BLaER1 (cell line): Measurements from ENCODE around the gene MYORG.

Experiments
- H3K27ac ChIP-seq: shearing (Covaris generic); formaldehyde crosslinking; 2 replicates; pipeline ENCODE4 v1.8.1; 2022
- H3K27me3 ChIP-seq: shearing (Covaris generic); formaldehyde crosslinking; 2 replicates; pipeline ENCODE4 v1.8.1; 2022
- H3K36me3 ChIP-seq: shearing (Covaris generic); formaldehyde crosslinking; 2 replicates; pipeline ENCODE4 v1.8.1; 2022
- H3K4me1 ChIP-seq: shearing (Covaris generic); formaldehyde crosslinking; 2 replicates; pipeline ENCODE4 v1.8.1; 2022
- H3K4me2 ChIP-seq: shearing (Covaris generic); formaldehyde crosslinking; 2 replicates; pipeline ENCODE4 v1.8.1; 2022
- H3K4me3 ChIP-seq: shearing (Covaris generic); formaldehyde crosslinking; 2 replicates; pipeline ENCODE4 v1.8.1; 2022
- H3K9ac ChIP-seq: shearing (Covaris generic); formaldehyde crosslinking; 2 replicates; pipeline ENCODE4 v1.8.1; 2022
- H3K9me3 ChIP-seq: shearing (Covaris generic); formaldehyde crosslinking; 2 replicates; pipeline ENCODE4 v1.8.1; 2022
- H4K20me1 ChIP-seq: shearing (Covaris generic); formaldehyde crosslinking; 2 replicates; pipeline ENCODE4 v1.8.1; 2022
- Cebpa-rat ChIP-seq: shearing (Covaris generic); IDR thresholded peaks from 2 replicates; pipeline ENCODE4 v1.8.1; 2022

The MYORG gene

GRCh38 chr9:34378376-34379060, 1.8 kb upstream of the MYORG start:
- Histone ChIP-seq H4K20me1 (no peaks in the 10 kb centered on the region), H3K9ac (no peak overlapping the region), H3K9me3 (no peaks in the 10 kb centered on the region), H3K27ac (no peak overlapping the region), H3K27me3 (no peaks in the 10 kb centered on the region), H3K4me1 (peaks cover 59% of the 10 kb centered on the region), H3K4me2 (peak overlapping the region; percentile 97), H3K36me3 (no peaks in the 10 kb centered on the region), H3K4me3 (no peak overlapping the region)
- no peak for TF ChIP-seq Cebpa-rat

- Histone ChIP-seq H3K27me3 (no peaks in the 10 kb centered on the region), H3K36me3 (peaks cover 6% of the 10 kb centered on the region; the same call in 1 of the 2 replicates), H3K9ac (peak overlapping the region; percentile 66; the same call in 1 of the 2 replicates), H4K20me1 (no peaks in the 10 kb centered on the region), H3K27ac (no peak overlapping the region; the same call in 1 of the 2 replicates), H3K4me3 (peak overlapping the region; percentile 78), H3K9me3 (peaks cover 3% of the 10 kb centered on the region), H3K4me1 (peaks cover 59% of the 10 kb centered on the region), H3K4me2 (peak overlapping the region; percentile 96)
- no peak for TF ChIP-seq Cebpa-rat
Observed at GRCh38 chr9:34377404-34377746, 677 bp upstream of the MYORG start.

GRCh38 chr9:34375901-34376595, 650 bp downstream of the MYORG start:
- no peak for TF ChIP-seq Cebpa-rat
- H3K4me2 ChIP-seq, result peak overlapping the region; percentile 96
- H3K4me3 ChIP-seq, result peak overlapping the region; percentile 78
- peaks cover 19% of the 10 kb centered on the region for H3K36me3 ChIP-seq
- H3K9me3 ChIP-seq, result peaks cover 17% of the 10 kb centered on the region
- H3K4me1 ChIP-seq, result peaks cover 54% of the 10 kb centered on the region
- no peaks in the 10 kb centered on the region for H3K27me3 ChIP-seq
- 0 out of 2 replicates have a peak overlapping the region, but pooled peaks have one; percentile 26 for H3K27ac ChIP-seq
- peak overlapping the region; percentile 75 for H3K9ac ChIP-seq
- H4K20me1 ChIP-seq, result no peaks in the 10 kb centered on the region

GRCh38 chr9:34374905-34375552, 1.7 kb downstream of the MYORG start:
- Histone ChIP-seq H3K4me2 (peak overlapping the region; percentile 96), H3K9me3 (peaks cover 27% of the 10 kb centered on the region), H3K4me3 (no peak overlapping the region), H3K36me3 (peaks cover 29% of the 10 kb centered on the region), H4K20me1 (no peaks in the 10 kb centered on the region), H3K27me3 (no peaks in the 10 kb centered on the region), H3K4me1 (peaks cover 45% of the 10 kb centered on the region), H3K27ac (no peak overlapping the region), H3K9ac (no peak overlapping the region)
- TF ChIP-seq Cebpa-rat, result no peak

- Histone ChIP-seq H3K27me3 (no peaks in the 10 kb centered on the region), H3K9ac (no peak overlapping the region), H3K4me2 (no peak overlapping the region), H3K36me3 (peaks cover 35% of the 10 kb centered on the region), H3K4me3 (no peak overlapping the region), H3K27ac (no peak overlapping the region), H3K9me3 (peaks cover 27% of the 10 kb centered on the region), H4K20me1 (no peaks in the 10 kb centered on the region), H3K4me1 (peaks cover 39% of the 10 kb centered on the region)
- TF ChIP-seq Cebpa-rat, result no peak
Observed at GRCh38 chr9:34374339-34374738, 2.4 kb downstream of the MYORG start.

- H3K4me1 ChIP-seq, result peaks cover 34% of the 10 kb centered on the region
- no peaks in the 10 kb centered on the region for H4K20me1 ChIP-seq
- no peak overlapping the region for H3K27ac ChIP-seq
- peaks cover 35% of the 10 kb centered on the region for H3K36me3 ChIP-seq
- H3K4me3 ChIP-seq, result no peak overlapping the region
- no peak for TF ChIP-seq Cebpa-rat
- H3K9ac ChIP-seq, result no peak overlapping the region
- no peaks in the 10 kb centered on the region for H3K27me3 ChIP-seq
- H3K9me3 ChIP-seq, result peaks cover 29% of the 10 kb centered on the region
- H3K4me2 ChIP-seq, result no peak overlapping the region
Observed at GRCh38 chr9:34373749-34374148, 2.9 kb downstream of the MYORG start.

- no peaks in the 10 kb centered on the region for H4K20me1 ChIP-seq
- peaks cover 43% of the 10 kb centered on the region for H3K36me3 ChIP-seq
- no peaks in the 10 kb centered on the region for H3K27me3 ChIP-seq
- H3K4me2 ChIP-seq, result no peak overlapping the region
- no peak overlapping the region for H3K27ac ChIP-seq
- no peak for TF ChIP-seq Cebpa-rat
- H3K4me1 ChIP-seq, result peaks cover 26% of the 10 kb centered on the region
- H3K9ac ChIP-seq, result no peak overlapping the region
- no peak overlapping the region for H3K4me3 ChIP-seq
- H3K9me3 ChIP-seq, result peaks cover 41% of the 10 kb centered on the region
Observed at GRCh38 chr9:34372467-34373011, 4.2 kb downstream of the MYORG start.

GRCh38 chr9:34371886-34372466, 4.7 kb downstream of the MYORG start:
- H3K4me3 ChIP-seq, result peak overlapping the region; percentile 14; the same call in 1 of the 2 replicates
- H3K36me3 ChIP-seq, result peaks cover 45% of the 10 kb centered on the region
- H3K27ac ChIP-seq, result no peak overlapping the region
- no peak for TF ChIP-seq Cebpa-rat
- no peaks in the 10 kb centered on the region for H3K27me3 ChIP-seq
- peaks cover 21% of the 10 kb centered on the region for H3K4me1 ChIP-seq
- H4K20me1 ChIP-seq, result no peaks in the 10 kb centered on the region
- H3K9ac ChIP-seq, result no peak overlapping the region
- no peak overlapping the region for H3K4me2 ChIP-seq
- H3K9me3 ChIP-seq, result peaks cover 46% of the 10 kb centered on the region

- H3K4me3 ChIP-seq, result peak overlapping the region; percentile 14; the same call in 1 of the 2 replicates
- no peaks in the 10 kb centered on the region for H4K20me1 ChIP-seq
- no peak overlapping the region for H3K9ac ChIP-seq
- H3K4me1 ChIP-seq, result peaks cover 18% of the 10 kb centered on the region
- peaks cover 49% of the 10 kb centered on the region for H3K9me3 ChIP-seq
- TF ChIP-seq Cebpa-rat, result no peak
- H3K36me3 ChIP-seq, result peaks cover 45% of the 10 kb centered on the region
- no peak overlapping the region for H3K4me2 ChIP-seq
- no peak overlapping the region for H3K27ac ChIP-seq
- H3K27me3 ChIP-seq, result no peaks in the 10 kb centered on the region
Observed at GRCh38 chr9:34370970-34371880, 5.5 kb downstream of the MYORG start.
